DND-41 (cell line): ENCODE data around the gene SP140L.

ENCODE experiments used
- ATAC-seq: fragments of 200-7000 bp; cut with Tn5 transposase; 3 replicates; pipeline ENCODE4 v1.9.1; 2021; ENCODE audit warnings: low read depth; ENCODE audit not compliant: insufficient read depth
- DNase-seq: peaks from one replicate; pipeline ENCODE4 v3.0.0-alpha.2; 2020
- H2AFZ ChIP-seq: 2 replicates; pipeline ENCODE4 v1.6.0; 2012; ENCODE audit warnings: low read depth, low read length
- H3K27ac ChIP-seq: 2 replicates; pipeline ENCODE4 v1.5.1; 2012; ENCODE audit warnings: low read length, inconsistent platforms
- H3K27me3 ChIP-seq: fragments of 200-600 bp; sonication (generic); 2 replicates; pipeline ENCODE4 v1.6.0; 2012; ENCODE audit warnings: low read length, mild to moderate bottlenecking, inconsistent platforms; ENCODE audit not compliant: insufficient read depth, poor library complexity
- H3K36me3 ChIP-seq: 2 replicates; pipeline ENCODE4 v1.5.1; 2012; ENCODE audit warnings: low read length, inconsistent platforms; ENCODE audit not compliant: insufficient read depth
- H3K4me1 ChIP-seq: 2 replicates; pipeline ENCODE4 v1.5.1; 2012; ENCODE audit warnings: mild to moderate bottlenecking, low read length; ENCODE audit not compliant: insufficient read depth
- H3K4me2 ChIP-seq: 2 replicates; pipeline ENCODE4 v1.6.0; 2012; ENCODE audit warnings: mild to moderate bottlenecking, moderate library complexity, low read length, inconsistent platforms; ENCODE audit not compliant: insufficient read depth
- H3K4me3 ChIP-seq, 2 experiments: fragments of 200-600 bp in 1 of 2; shearing (Covaris generic) in 1 of 2; 2 replicates each; pipeline ENCODE4 v1.5.1; 2012 to 2016; ENCODE audit warnings: inconsistent platforms in 2 of 2, low read length in 2 of 2, mild to moderate bottlenecking in 2 of 2, low read depth in 1 of 2, moderate library complexity in 1 of 2
- H3K79me2 ChIP-seq: 2 replicates; pipeline ENCODE4 v1.6.0; 2012; ENCODE audit warnings: low read length, inconsistent platforms; ENCODE audit not compliant: insufficient read depth
- H3K9ac ChIP-seq: 2 replicates; pipeline ENCODE4 v1.6.0; 2012; ENCODE audit warnings: low read depth, mild to moderate bottlenecking, inconsistent platforms, low read length, moderate library complexity
- H3K9me3 ChIP-seq: 2 replicates; pipeline ENCODE4 v1.5.1; 2012; ENCODE audit warnings: low read length, moderate library complexity, mild to moderate bottlenecking, inconsistent platforms; ENCODE audit not compliant: insufficient read depth, severe bottlenecking
- H4K20me1 ChIP-seq: 2 replicates; pipeline ENCODE4 v1.6.0; 2012; ENCODE audit warnings: low read length; ENCODE audit not compliant: insufficient read depth
- CTCF ChIP-seq: IDR thresholded peaks from 2 replicates; pipeline ENCODE4 v1.5.1; 2012; ENCODE audit warnings: borderline replicate concordance, low read length, moderate library complexity, mild to moderate bottlenecking; ENCODE audit not compliant: poor library complexity, severe bottlenecking; ENCODE audit errors: extremely low read depth
- EZH2 ChIP-seq: IDR thresholded peaks from 3 replicates; pipeline ENCODE4 v1.6.1; 2012; ENCODE audit warnings: borderline replicate concordance, low read depth, mild to moderate bottlenecking, moderate library complexity, low read length, inconsistent platforms; ENCODE audit not compliant: severe bottlenecking

SP140L gene

GRCh38 chr2:230416061-230416721 lies 89.2 kb downstream of the SP140L start, which contains the start of gene SP100:
Gene SP100 (plus strand): TSS chr2:230416201. CDS start chr2:230416297, 96 bp downstream.
- peak within 1 kb of the TSS; percentile 88 for H3K9ac ChIP-seq
- peak within 1 kb of the TSS; percentile 60 to 75 for H3K4me3 ChIP-seq
- ATAC-seq, result peak; percentile 86

GRCh38 chr2:230417436-230417835 lies 90.4 kb downstream of the SP140L start:
- H3K4me1 ChIP-seq, result peaks cover 56% of the 10 kb centered on the region
- H3K9ac ChIP-seq, result peak overlapping the region; percentile 88
- H3K4me2 ChIP-seq, result peak overlapping the region; percentile 88
- no peaks in the 10 kb centered on the region for H3K9me3 ChIP-seq
- TF ChIP-seq EZH2 (no peak), CTCF (no peak)
- no peaks in the 10 kb centered on the region for H3K27me3 ChIP-seq
- 0 out of 2 replicates have a peak, but pooled peaks cover 5% of the 10 kb centered on the region for H3K36me3 ChIP-seq
- DNase-seq, result no peak
- no peaks in the 10 kb centered on the region for H4K20me1 ChIP-seq
- no peak for ATAC-seq
- peak overlapping the region; percentile 60 to 75; a peak in 3 of 4 replicates for H3K4me3 ChIP-seq
- no peak overlapping the region for H2AFZ ChIP-seq
- H3K79me2 ChIP-seq, result peaks cover 67% of the 10 kb centered on the region
- no peak overlapping the region for H3K27ac ChIP-seq

More at GRCh38 chr2:230416061-230416721, 89.2 kb downstream of the SP140L start, which contains the start of gene SP100:
- Histone ChIP-seq H3K4me2 (peak within 1 kb of the TSS; percentile 88), H3K79me2 (peaks cover 56% of the 10 kb centered on the region), H4K20me1 (no peaks in the 10 kb centered on the region), H3K27me3 (no peaks in the 10 kb centered on the region), H3K9me3 (no peaks in the 10 kb centered on the region), H3K4me1 (peaks cover 66% of the 10 kb centered on the region), H3K27ac (peak within 1 kb of the TSS; percentile 98), H3K36me3 (0 out of 2 replicates have a peak, but pooled peaks cover 4% of the 10 kb centered on the region), H2AFZ (peak within 1 kb of the TSS; percentile 79)
- TF ChIP-seq EZH2, result no peak
- no peak for TF ChIP-seq CTCF
- DNase-seq, result peak; percentile 85

GRCh38 chr2:230418341-230419016 lies 91.5 kb downstream of the SP140L start:
- H3K79me2 ChIP-seq, result peaks cover 78% of the 10 kb centered on the region
- 0 out of 2 replicates have a peak, but pooled peaks cover 7% of the 10 kb centered on the region for H3K36me3 ChIP-seq
- H2AFZ ChIP-seq, result no peak overlapping the region
- TF ChIP-seq CTCF, result no peak
- no peak for TF ChIP-seq EZH2
- H3K27ac ChIP-seq, result peak overlapping the region; percentile 10; the same call in 1 of the 2 replicates
- DNase-seq (no peak), ATAC-seq (no peak)
- H3K4me2 ChIP-seq, result peak overlapping the region; percentile 88
- peak overlapping the region in 1 of 2 experiments; percentile 75; a peak in 2 of 4 replicates for H3K4me3 ChIP-seq
- H3K27me3 ChIP-seq, result no peaks in the 10 kb centered on the region
- H4K20me1 ChIP-seq, result no peaks in the 10 kb centered on the region
- peaks cover 49% of the 10 kb centered on the region for H3K4me1 ChIP-seq
- peak overlapping the region; percentile 29 for H3K9ac ChIP-seq
- no peaks in the 10 kb centered on the region for H3K9me3 ChIP-seq
